ENCODE measurements around the gene TUBA8. TPM values are rescaled to one million over a fixed set of nuclear protein-coding genes. Genes with fewer than 3 reads are reported as not detected.
A peak's percentile ranks its signal among the peaks of the same experiment; 100 is the strongest.

TUBA8 gene
- total RNA-seq, 6 donors from 2014 or later = 0.61 to 1.2 (median 0.81) TPM; not detected in 1

DNA sequence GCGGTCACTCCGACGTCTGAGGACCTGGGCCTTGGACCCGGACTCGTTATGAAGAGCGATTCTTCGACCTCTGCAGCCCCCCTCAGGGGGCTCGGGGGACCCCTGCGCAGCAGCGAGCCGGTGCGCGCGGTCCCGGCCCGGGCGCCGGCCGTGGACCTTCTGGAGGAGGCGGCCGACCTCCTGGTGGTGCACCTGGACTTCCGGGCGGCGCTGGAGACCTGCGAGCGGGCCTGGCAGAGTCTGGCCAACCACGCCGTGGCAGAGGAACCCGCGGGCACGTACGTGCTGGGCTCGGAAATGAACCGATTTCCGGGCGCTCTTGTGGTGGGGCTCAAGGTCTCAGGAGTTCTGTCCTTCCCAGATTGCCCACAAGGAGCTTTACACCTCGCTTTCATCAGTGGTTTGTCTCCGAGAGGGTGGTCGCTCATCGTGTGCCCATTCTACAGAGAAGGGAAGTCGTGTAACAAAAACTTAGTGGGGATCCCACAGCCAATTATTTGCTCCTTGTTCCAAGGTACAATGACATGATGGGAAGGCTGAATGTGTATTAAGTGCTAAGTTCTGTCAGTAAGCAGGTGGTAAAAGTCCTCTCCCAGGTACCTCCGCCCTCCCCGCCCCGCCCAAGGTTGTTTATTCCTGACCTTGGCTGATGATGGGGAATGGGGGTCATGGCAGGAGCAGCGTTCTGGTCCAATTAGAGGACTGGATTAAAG, 32.1 kb upstream of the TUBA8 start:
- H3K36me3 ChIP-seq = peaks cover under 1 to 40% (median 20%) of the 10 kb centered on the region in 4 donors
- H3K27me3 ChIP-seq = no peaks in the 10 kb centered on the region
- no peaks in the 10 kb centered on the region for H3K9me3 ChIP-seq
- TF ChIP-seq, protein P1, sequence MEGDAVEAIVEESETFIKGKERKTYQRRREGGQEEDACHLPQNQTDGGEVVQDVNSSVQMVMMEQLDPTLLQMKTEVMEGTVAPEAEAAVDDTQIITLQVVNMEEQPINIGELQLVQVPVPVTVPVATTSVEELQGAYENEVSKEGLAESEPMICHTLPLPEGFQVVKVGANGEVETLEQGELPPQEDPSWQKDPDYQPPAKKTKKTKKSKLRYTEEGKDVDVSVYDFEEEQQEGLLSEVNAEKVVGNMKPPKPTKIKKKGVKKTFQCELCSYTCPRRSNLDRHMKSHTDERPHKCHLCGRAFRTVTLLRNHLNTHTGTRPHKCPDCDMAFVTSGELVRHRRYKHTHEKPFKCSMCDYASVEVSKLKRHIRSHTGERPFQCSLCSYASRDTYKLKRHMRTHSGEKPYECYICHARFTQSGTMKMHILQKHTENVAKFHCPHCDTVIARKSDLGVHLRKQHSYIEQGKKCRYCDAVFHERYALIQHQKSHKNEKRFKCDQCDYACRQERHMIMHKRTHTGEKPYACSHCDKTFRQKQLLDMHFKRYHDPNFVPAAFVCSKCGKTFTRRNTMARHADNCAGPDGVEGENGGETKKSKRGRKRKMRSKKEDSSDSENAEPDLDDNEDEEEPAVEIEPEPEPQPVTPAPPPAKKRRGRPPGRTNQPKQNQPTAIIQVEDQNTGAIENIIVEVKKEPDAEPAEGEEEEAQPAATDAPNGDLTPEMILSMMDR (IDR thresholded peaks at IDR 0.05) = peak in 1 of 6 experiments; percentile 8
- no peak for TF ChIP-seq POLR2AphosphoS5 (IDR thresholded peaks at IDR 0.05)
- TF ChIP-seq EP300 (IDR thresholded peaks at IDR 0.05) = no peak
- no peak for TF ChIP-seq POLR2A (IDR thresholded peaks at IDR 0.05)
- peaks cover 22 to 31% (median 27%) of the 10 kb centered on the region in 4 donors for H3K4me1 ChIP-seq
- H3K27ac ChIP-seq = peak overlapping the region; percentile 60 to 87 (median 84)
- peak overlapping the region; percentile 72 to 79 (median 74) for H3K4me3 ChIP-seq
- DNase-seq (peak; percentile 53 to 89), ATAC-seq (ENCODE audit: low FRiP score in 2 of 2) (peak; percentile 23 to 41)
- 38 to 81% methylated on average over 3 to 11 of the region's 45 CpGs for WGBS, 2 donors

- H3K4me1 ChIP-seq = peaks cover 22 to 31% (median 27%) of the 10 kb centered on the region in 4 donors
- TF ChIP-seq, protein P1 (IDR thresholded peaks at IDR 0.05) = no peak
- TF ChIP-seq EP300 (IDR thresholded peaks at IDR 0.05) (no peak), POLR2A (IDR thresholded peaks at IDR 0.05) (no peak), POLR2AphosphoS5 (IDR thresholded peaks at IDR 0.05) (no peak)
- H3K36me3 ChIP-seq = peaks cover 5 to 52% (median 31%) of the 10 kb centered on the region in 4 donors
- DNase-seq (no peak), ATAC-seq (ENCODE audit: low FRiP score in 2 of 2) (no peak)
- H3K9me3 ChIP-seq = no peaks in the 10 kb centered on the region
- H3K27me3 ChIP-seq = no peaks in the 10 kb centered on the region
- H3K4me3 ChIP-seq = no peak overlapping the region
- 65 to 66% methylated on average over 4 of the region's 4 CpGs for WGBS, 2 donors
- H3K27ac ChIP-seq = no peak overlapping the region
Measured at GRCh38 chr22:18079706-18080233, 30.8 kb upstream of the TUBA8 start.

DNA sequence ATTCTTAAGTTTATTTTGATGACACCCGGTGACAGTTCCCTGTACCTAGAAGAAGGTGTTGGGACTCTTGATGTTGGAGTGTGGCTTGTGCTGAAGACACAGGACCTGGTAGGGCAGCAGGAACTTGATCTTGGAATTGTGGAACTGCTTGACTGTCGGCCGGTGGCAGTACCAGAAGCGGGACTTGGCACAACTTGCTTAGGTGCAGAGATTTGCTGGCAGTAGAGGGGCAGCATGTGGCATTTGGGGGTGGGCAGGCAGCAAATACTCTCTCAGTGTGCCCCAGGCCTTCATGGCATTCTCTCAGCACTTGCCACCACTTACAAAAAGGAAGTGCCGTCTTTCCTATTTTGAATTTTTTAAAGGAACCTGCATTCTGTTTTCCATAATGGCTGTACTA, 29.2 kb upstream of the TUBA8 start:
- Histone ChIP-seq H3K27me3 (no peaks in the 10 kb centered on the region), H3K36me3 (peaks cover 5 to 68% (median 46%) of the 10 kb centered on the region in 4 donors), H3K4me1 (peaks cover 19 to 28% (median 21%) of the 10 kb centered on the region in 4 donors), H3K9me3 (no peaks in the 10 kb centered on the region), H3K27ac (no peak overlapping the region), H3K4me3 (no peak overlapping the region)
- no peak for TF ChIP-seq EP300 (IDR thresholded peaks at IDR 0.05)
- no peak for TF ChIP-seq POLR2AphosphoS5 (IDR thresholded peaks at IDR 0.05)
- TF ChIP-seq POLR2A (IDR thresholded peaks at IDR 0.05) = no peak
- TF ChIP-seq, protein P1 (IDR thresholded peaks at IDR 0.05) = no peak
- no peak for ATAC-seq (ENCODE audit: low FRiP score in 2 of 2)
- WGBS, 2 donors = 87 to 90% methylated on average over 5 of the region's 5 CpGs
- no peak for DNase-seq

- WGBS, 2 donors = 74 to 77% methylated on average over 2 of the region's 2 CpGs
- peaks cover 5 to 79% (median 55%) of the 10 kb centered on the region in 4 donors for H3K36me3 ChIP-seq
- DNase-seq (no peak), ATAC-seq (ENCODE audit: low FRiP score in 2 of 2) (no peak)
- no peaks in the 10 kb centered on the region for H3K27me3 ChIP-seq
- peaks cover 12 to 19% (median 12%) of the 10 kb centered on the region in 4 donors for H3K4me1 ChIP-seq
- no peak overlapping the region for H3K4me3 ChIP-seq
- TF ChIP-seq EP300 (IDR thresholded peaks at IDR 0.05) (no peak), POLR2AphosphoS5 (IDR thresholded peaks at IDR 0.05) (no peak), POLR2A (IDR thresholded peaks at IDR 0.05) (no peak)
- TF ChIP-seq, protein P1 (IDR thresholded peaks at IDR 0.05) = no peak
- H3K9me3 ChIP-seq = no peaks in the 10 kb centered on the region
- H3K27ac ChIP-seq = no peak overlapping the region
Measured at GRCh38 chr22:18082467-18082866, 28.1 kb upstream of the TUBA8 start.
